Astrocyte (in vitro differentiated cells and primary cell): Measurements from ENCODE around the gene RTP4. TPM values are rescaled to one million over a fixed set of nuclear protein-coding genes. Genes with fewer than 3 reads are reported as not detected.

Source experiments
- total RNA-seq: library from RNA; stranded (reverse); gene quantifications from 2 replicates; pipeline ENCODE4 v1.2.1, GENCODE V29; 2021

RTP4 gene
- total RNA-seq, 1 donor from 2014 or later = 1.2 TPM

Other genes starting within 250 kb of the RTP4 start
- 6.5 and 7.6 TPM in 2 replicates for gene RPL39L, start 228.9 kb upstream of the RTP4 start, total RNA-seq
- not detected in 2 replicates for gene RTP1, start 170.9 kb upstream of the RTP4 start, total RNA-seq
- 0.62 and 0.79 TPM in 2 replicates for gene MASP1, start 76.6 kb upstream of the RTP4 start, total RNA-seq